Pulmonary artery endothelial cell (primary cell): ENCODE data around the gene LIME1. TPM values are rescaled to one million over a fixed set of nuclear protein-coding genes. Genes with fewer than 3 reads are reported as not detected.

Source experiments
- DNase-seq: peaks from one replicate; pipeline ENCODE4 v3.0.0-alpha.2; 2011; ENCODE audit warnings: low read depth, low spot score
- total RNA-seq: library from RNA; depleted of rRNA; stranded (reverse); fragments of >200 nt; gene quantifications from 2 replicates; pipeline ENCODE4 v1.2.3, GENCODE V29; 2014

The LIME1 gene
- total RNA-seq, 1 donor from 2014 or later = 1.6 TPM

DNA sequence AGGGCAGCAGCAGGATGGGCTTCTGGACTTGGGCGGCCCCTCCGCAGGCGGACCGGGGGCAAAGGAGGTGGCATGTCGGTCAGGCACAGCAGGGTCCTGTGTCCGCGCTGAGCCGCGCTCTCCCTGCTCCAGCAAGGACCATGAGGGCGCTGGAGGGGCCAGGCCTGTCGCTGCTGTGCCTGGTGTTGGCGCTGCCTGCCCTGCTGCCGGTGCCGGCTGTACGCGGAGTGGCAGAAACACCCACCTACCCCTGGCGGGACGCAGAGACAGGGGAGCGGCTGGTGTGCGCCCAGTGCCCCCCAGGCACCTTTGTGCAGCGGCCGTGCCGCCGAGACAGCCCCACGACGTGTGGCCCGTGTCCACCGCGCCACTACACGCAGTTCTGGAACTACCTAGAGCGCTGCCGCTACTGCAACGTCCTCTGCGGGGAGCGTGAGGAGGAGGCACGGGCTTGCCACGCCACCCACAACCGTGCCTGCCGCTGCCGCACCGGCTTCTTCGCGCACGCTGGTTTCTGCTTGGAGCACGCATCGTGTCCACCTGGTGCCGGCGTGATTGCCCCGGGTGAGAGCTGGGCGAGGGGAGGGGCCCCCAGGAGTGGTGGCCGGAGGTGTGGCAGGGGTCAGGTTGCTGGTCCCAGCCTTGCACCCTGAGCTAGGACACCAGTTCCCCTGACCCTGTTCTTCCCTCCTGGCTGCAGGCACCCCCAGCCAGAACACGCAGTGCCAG lies 39.7 kb upstream of the LIME1 start, which contains the start of gene TNFRSF6B:
Gene TNFRSF6B (plus strand): TSS at position 25 of the 729 bp plus-strand sequence. CDS start 116 bp downstream, at position 141.
- no peak for DNase-seq

- DNase-seq = no peak
These were observed 39.1 kb upstream of the LIME1 start for GRCh38 chr20:63697357-63697867.

GRCh38 chr20:63697868-63698545 lies 38.5 kb upstream of the LIME1 start:
- DNase-seq = no peak

DNA sequence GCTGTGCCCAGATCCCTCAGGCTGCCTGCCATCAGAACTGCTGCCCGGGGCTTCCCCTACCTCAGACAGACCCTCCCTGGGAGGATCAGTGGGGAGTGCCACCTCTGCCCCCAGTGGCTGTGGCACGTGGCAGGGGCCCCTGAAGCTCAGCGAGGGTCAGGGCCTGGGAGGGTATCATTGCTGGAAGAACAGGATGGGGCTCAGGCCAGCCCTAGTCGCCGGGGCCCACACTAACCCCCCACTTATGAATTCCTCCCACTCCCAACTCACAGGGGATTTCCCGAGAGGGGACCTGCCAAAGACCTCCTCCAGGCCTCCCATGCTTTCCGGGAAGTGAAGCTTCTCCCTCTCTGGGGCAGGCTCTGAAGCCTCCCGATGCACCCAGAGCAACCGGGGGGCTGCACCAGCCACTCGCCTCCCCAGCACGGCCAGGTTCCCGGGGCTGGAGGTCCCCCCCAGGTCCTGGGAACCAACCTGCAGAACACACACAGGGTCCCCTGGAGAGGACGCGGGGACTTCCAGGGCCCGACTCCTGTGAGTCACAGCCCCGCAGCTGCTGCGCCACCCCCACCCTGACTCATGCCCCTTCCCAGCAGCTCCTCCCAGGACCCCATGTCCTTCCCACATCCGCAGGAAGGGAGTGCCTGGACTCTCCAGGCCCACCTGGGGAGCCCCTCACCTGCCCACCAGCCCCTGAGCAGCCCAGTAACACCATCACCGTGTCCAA lies 37.6 kb upstream of the LIME1 start:
- DNase-seq = peak; percentile 64

DNA sequence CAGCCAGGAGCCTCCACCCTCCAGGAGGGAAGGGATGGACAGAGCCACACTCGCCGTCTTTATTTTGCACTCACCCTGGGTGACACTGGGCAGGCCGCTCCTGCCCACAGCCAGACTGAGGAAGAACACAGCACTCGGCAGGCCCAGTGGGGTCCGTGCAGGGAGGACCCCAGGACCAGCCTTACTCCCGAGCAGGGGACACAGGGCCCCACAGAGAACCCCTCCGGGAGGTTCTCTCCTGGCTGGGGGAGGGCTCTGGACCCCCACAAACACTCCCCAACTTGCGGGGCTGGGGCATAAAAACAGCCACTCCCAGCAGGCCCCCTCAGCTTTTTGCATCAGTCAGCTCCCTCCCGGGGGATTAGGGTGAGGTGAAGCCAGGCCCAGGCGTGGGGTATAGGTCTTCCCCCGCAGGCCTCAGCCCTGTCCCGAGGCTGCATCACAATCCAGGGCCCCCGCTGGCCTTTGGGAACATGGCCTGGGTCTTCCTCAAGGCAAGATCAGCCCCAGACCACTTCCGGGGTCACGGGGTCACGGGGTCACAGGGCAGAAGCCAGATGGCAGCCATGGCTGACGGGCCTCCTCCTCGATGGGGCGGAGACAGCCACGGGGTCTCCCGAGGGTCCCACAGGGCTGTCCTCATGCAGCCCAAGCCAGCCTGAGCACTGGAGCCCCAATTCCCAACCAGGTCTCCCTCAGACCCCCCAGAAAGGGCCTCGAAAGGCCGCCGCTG lies 36.8 kb upstream of the LIME1 start:
- no peak for DNase-seq

DNA sequence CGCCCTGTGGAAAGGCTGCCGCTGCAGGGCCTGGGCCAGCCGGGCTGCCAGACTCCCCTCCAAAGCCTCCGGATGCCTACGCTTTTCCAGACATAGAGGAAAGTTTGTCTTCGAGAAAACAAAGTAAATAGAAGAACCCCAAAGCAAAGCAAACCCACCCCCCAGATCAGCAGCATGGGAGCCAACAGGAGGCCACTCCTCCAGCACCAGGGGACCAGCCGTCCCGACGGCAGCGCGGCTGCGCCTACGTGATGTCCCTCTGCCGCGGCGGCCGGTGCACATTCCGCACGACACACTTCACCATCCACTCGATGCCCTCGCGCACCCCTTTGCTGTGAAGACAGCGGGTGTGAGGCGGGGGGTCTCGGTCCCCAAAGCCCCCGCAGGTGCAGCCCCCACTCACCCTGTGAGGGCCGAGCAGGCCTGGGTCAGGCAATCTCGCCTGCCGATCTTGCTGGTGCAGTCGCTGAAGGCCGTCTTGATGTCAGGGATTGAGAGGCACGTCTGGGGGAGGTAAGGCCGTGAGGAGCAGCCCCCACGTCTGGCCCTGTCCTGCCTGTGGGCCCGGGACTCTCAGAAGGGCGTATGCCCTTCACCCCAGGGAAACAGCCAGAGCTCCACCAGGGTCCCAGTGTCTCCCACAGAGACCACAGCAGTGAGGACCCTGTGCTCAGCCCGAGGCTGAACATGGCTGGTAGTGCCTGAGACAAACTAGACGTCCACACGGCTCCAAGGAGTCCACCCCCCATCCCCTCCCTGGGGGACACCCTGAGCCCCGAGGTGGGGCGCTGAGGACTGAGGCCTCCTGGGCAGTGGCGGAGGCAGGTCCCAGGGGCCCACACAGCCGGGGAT lies 36.0 kb upstream of the LIME1 start:
- no peak for DNase-seq

- DNase-seq = no peak
These were observed 35.5 kb upstream of the LIME1 start for GRCh38 chr20:63701051-63701328.

DNA sequence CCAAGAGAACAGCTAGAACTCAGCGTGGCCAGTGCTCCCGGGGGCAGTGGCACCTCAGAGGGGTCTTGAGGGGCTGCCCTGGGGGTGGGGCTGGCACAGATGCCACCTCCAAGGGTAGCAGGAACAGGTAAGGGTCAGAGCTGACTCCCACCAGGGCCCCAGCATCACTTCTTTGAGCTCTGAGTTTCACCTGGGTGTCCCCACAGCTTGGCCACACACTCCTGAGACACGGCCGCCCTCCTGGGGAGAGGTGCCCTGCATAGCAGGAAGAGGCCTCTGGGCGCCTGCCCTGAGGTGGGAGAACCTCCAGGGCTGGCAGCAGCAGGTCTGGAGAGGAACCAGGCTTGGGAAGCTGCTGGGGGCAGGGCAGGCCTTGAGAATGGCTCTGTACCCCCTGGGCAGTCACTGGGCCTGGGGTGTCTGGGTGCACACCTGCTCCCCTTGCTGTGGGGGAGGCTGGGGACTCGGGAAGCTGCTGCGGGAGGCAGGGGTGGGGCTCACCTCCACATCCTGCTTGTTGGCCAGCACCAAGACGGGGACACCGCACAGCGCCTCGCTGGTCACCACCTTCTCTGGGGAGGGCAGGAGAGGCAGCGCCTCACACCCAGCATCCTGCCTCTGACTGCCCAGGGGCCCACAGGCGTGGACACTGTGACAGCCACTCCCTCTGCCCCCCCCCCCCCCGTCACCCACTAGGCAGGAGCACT lies 35.0 kb upstream of the LIME1 start:
- no peak for DNase-seq

GRCh38 chr20:63702036-63702665 lies 34.3 kb upstream of the LIME1 start:
- no peak for DNase-seq

- DNase-seq = no peak
These were observed 33.6 kb upstream of the LIME1 start for GRCh38 chr20:63702751-63703470.

GRCh38 chr20:63703471-63703975 lies 32.9 kb upstream of the LIME1 start:
- DNase-seq = no peak

- no peak for DNase-seq
These were observed 32.3 kb upstream of the LIME1 start for GRCh38 chr20:63703976-63704748.

GRCh38 chr20:63704749-63705117 lies 31.7 kb upstream of the LIME1 start:
- DNase-seq = no peak

DNA sequence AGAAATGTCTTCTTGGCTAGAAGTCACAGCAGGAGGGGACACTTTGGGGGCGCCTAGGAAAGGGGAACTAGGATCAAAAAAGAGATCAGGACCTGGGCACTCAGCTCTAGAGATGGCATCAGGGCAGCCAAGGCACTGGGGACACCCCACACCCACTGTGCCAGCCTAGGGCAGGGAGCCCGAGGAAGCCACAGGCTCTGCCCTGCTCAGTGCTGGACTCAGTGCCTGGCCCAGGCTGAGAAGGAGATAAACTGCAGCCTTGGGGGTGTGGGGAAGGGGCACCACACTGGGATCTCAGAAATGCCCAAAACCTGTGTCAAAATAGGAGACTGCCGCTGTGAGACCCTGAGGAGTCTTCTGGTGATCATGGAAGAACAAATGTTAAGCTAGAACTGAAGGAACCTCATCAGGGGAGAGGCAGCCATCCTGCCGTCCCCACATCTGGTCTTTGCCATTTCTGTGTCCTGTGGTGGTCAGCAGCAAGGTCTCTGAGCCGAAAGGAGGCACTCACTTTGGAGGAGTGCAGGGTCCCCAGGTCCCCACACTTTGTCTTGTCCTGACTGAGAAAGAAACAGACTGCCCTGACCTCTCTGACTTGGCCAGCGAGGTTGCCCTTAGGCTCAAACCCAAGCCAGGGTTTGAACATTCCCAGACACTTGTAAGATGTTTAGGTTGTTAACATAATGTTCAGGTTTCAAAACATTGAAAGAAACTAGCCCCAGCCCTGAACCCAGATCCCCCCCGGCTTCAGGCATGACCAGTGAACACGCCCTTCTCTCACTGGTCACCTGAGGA lies 31.0 kb upstream of the LIME1 start:
- no peak for DNase-seq

- no peak for DNase-seq
These were observed 30.3 kb upstream of the LIME1 start for GRCh38 chr20:63706027-63706695.

GRCh38 chr20:63706852-63707557 lies 29.5 kb upstream of the LIME1 start:
- DNase-seq = no peak
